Inferior parietal cortex (tissue), 1 donor: ENCODE results near the gene SPCS3.
A peak's percentile ranks its signal among the peaks of the same experiment; 100 is the strongest.
"Not testable (repeated sequence)": the region's sequence is repeated elsewhere in the genome, so short reads cannot be mapped to it uniquely, and the experiment has no call there.

Experiments used
- DNase-seq: peaks from one replicate; pipeline ENCODE4 v3.0.0-alpha.2; 2016; ENCODE audit errors: extremely low spot score

Gene SPCS3

GRCh38 chr4:176319704-176320339 is at the start of gene SPCS3:
Gene SPCS3, plus strand, starts transcription at chr4:176319966. Its CDS starts 111 bp downstream, at chr4:176320077.
- peak; percentile 96 for DNase-seq

GRCh38 chr4:176270669-176271068 is 49.1 kb upstream of the SPCS3 start:
- DNase-seq: no peak

DNA sequence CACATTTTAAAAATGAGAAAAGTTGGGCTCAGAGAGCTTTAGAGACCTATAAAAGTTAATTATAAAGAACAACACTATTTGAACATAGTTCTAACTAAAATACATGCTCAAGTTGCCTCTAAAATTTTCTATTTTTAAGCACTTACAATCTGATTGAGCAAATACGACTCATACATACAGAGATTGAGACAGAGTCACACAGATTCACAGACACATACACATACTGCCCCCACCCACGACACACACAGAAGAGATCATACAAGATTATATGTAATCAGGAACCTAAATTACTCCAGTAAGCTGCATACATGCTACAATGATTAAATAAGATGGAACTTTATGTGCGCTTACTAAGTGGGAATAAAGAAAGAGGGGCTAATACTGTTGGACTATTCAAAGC is 48.0 kb upstream of the SPCS3 start:
- no peak for DNase-seq

DNA sequence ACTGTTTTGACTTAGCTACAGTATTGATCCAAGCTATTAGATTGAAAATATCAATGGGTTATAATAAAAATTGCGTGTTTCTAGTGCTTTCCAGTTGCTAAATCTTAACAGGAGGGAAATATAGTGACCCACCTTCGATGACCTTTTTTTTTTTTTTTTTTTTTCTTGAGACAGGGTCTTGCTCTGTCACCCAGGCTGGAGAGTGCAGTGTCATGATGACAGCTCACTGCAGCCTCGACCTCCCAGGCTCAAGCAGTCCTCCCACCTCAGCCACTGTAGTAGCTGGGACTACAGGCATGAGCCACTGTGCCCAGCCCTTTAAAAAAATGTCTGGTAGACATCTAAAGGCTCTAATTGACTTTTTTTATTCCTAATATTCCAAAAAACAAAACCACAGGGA is 47.0 kb upstream of the SPCS3 start:
- DNase-seq: no peak

- no peak for DNase-seq
Observed at GRCh38 chr4:176273736-176274135, 46.0 kb upstream of the SPCS3 start.

- DNase-seq: no peak
Observed at GRCh38 chr4:176274441-176274840, 45.3 kb upstream of the SPCS3 start.

DNA sequence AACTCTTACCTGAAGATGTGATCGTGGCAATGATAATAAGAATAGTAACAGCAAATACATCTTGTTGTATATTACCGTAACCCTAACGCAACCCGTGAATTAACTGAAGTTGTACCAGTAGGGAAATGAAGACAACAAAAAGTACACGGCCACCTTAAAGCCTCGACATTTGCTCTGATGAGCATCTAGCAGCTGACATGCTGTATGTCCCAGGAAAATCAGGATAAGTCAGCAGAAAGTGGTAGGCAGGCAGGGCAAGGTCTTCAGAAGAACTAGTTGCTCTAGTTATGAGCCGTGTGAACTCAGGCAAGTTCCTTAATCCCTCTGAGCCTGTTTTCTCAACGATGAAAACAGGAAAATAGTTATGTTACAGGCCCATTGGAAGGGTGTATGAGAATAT is 43.1 kb upstream of the SPCS3 start:
- no peak for DNase-seq

GRCh38 chr4:176277162-176277904 is 42.4 kb upstream of the SPCS3 start:
- DNase-seq: peak; percentile 60

DNA sequence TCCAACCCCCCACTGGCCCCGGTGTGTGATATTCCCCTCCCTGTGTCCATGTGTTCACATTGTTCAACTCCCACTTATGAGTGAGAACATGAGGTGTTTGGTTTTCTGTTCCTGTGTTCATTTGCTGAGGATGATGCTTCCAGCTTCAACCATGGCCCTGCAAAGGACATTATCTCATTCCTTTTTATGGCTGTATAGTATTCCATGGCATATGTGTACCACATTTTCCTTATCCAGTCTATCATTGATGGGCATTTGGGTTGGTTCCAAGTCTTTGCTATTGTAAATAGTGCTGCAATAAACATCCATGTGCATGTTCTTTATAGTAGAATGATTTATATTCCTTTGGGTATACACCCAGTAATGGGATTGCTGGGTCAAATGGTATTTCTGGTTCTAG is 40.2 kb upstream of the SPCS3 start:
- DNase-seq: not testable (repeated sequence)

GRCh38 chr4:176286728-176287127 is 33.0 kb upstream of the SPCS3 start:
- DNase-seq: no peak

DNA sequence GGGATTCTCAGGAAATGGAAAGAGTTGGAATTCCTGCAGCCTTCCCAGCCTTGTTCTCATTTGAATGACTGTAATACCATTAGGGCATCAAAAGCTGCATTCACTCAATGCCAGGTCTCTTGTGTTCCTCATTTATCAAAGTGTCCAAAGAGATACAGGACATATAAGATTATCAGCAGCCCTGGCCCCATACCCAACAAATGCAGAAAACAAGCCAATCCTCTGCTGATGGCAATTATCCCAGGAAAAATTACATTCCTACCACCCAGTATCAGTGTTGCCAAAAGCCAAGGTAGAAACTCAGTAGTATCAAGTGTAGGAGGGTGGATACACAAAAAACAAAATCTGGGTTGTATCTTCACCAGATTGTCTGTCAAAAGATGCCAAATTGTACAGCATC is 32.2 kb upstream of the SPCS3 start:
- DNase-seq: no peak

GRCh38 chr4:176288020-176288419 is 31.7 kb upstream of the SPCS3 start:
- no peak for DNase-seq

DNA sequence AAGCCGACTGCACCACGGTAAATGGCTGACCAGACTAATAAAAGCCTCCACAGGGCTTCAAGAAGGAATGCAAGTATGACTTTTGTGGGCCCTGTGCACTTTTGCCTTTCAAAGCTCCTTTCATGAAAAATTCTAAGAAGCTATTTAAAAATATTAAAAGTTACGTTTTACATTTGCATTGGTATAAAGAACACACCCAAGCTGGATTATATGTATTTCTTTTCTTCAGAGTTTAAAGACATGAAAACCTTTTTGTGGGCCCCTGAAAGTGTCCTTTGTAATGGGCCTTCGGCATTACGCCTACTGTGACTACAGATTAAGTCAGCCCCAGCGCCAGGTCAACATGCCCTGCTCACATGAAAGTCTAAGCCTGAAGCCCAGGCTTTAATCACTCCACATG is 30.2 kb upstream of the SPCS3 start:
- DNase-seq: no peak

- DNase-seq: no peak
Observed at GRCh38 chr4:176290520-176290919, 29.2 kb upstream of the SPCS3 start.

DNA sequence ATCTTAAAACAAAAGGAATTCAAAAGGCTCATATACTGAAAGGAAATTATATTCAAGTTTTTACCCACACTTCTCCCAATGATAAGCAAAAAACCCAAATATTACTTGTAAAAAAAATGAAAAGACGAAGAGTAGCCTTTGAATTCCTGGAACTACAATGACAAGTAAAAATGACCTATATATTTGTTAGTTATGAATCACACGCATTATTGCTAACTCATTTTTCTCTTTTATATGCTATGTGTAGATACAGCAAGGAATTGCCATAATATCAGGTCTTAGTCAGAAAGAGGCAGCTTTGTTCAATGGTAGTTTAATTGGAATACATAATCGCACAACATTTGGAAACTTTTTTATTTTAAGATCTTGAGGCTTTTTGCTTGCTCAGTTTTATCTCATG is 28.0 kb upstream of the SPCS3 start:
- DNase-seq: no peak

DNA sequence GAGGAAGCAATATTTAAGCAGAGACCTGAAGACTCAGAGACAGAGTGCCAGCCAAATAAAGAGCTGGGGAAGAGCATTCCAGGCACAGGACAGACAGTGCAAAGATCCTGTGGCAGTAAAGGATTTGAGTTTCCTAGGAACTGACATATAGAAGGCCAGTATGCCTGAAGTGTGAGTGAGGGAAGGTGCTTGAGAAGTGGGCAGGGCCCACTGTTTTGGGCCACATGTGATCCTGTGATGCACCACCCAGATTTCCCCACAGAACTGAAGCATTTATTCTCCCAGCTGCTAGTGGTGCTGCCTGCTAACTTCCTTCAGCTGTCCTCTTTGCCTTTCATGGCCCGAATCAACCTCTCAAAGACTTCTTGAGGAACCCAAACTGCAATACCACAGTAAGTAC is 26.8 kb upstream of the SPCS3 start:
- no peak for DNase-seq

DNA sequence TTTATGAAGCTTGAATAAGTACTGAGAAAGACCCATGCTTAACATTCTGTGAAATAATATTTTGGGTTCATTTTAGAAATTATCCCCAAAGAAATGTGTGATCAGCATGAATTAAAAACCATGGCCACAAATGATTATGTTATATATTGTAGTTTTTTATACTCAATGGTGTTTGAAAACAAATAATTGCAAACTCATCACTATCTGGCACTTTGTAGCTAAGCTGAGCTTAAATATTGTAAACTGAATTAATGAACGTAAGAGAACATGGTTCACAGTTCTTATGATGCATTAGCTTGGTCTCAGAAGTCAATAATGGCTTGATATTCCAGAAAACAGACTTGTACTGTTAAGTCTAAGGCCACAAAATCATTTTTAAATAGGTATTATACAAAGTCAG is 26.1 kb upstream of the SPCS3 start:
- DNase-seq: no peak

GRCh38 chr4:176295907-176296306 is 23.9 kb upstream of the SPCS3 start:
- DNase-seq: not testable (repeated sequence)

- no peak for DNase-seq
Observed at GRCh38 chr4:176298664-176299063, 21.1 kb upstream of the SPCS3 start.

GRCh38 chr4:176300036-176300435 is 19.7 kb upstream of the SPCS3 start:
- DNase-seq: no peak

GRCh38 chr4:176300565-176300964 is 19.2 kb upstream of the SPCS3 start:
- DNase-seq: no peak

- DNase-seq: no peak
Observed at GRCh38 chr4:176302283-176303275, 17.2 kb upstream of the SPCS3 start.
